AG10803 (cell line): ENCODE results near the gene SIGLECL1.

ENCODE experiments used
- DNase-seq: peaks from one replicate; pipeline ENCODE4 v3.0.0; 2010; ENCODE audit warnings: low read depth
- H3K4me3 ChIP-seq: 2 replicates; pipeline ENCODE4 v1.5.1; 2011; ENCODE audit warnings: mild to moderate bottlenecking, low read length, control low read depth
- CTCF ChIP-seq: conservative IDR thresholded peaks from 2 replicates; pipeline ENCODE4 v1.5.1; 2011; ENCODE audit warnings: mild to moderate bottlenecking, low read length, control low read depth, inconsistent platforms

Gene SIGLECL1

GRCh38 chr19:51252306-51253079, 1.6 kb downstream of the SIGLECL1 start:
- no peak overlapping the region for H3K4me3 ChIP-seq
- no peak for DNase-seq
- no peak for TF ChIP-seq CTCF

- H3K4me3 ChIP-seq: no peak overlapping the region
- no peak for DNase-seq
- TF ChIP-seq CTCF: no peak
Measured at GRCh38 chr19:51253088-51253806, 2.4 kb downstream of the SIGLECL1 start.

GRCh38 chr19:51256155-51256625, 5.3 kb downstream of the SIGLECL1 start:
- no peak overlapping the region for H3K4me3 ChIP-seq
- no peak for TF ChIP-seq CTCF
- no peak for DNase-seq

- DNase-seq: no peak
- no peak overlapping the region for H3K4me3 ChIP-seq
- TF ChIP-seq CTCF: no peak
Measured at GRCh38 chr19:51257471-51257870, 6.6 kb downstream of the SIGLECL1 start.

- TF ChIP-seq CTCF: no peak
- DNase-seq: no peak
- H3K4me3 ChIP-seq: no peak overlapping the region
Measured at GRCh38 chr19:51258165-51259160, 7.6 kb downstream of the SIGLECL1 start.

- TF ChIP-seq CTCF: peak; percentile 73
- no peak overlapping the region for H3K4me3 ChIP-seq
- peak; percentile 26 for DNase-seq
Measured at GRCh38 chr19:51259348-51260245, 8.7 kb downstream of the SIGLECL1 start.
